Keratinocyte (primary cell): Measurements from ENCODE around the gene POU6F2. TPM values are rescaled to one million over a fixed set of nuclear protein-coding genes. Genes with fewer than 3 reads are reported as not detected.

ENCODE experiments used
- DNase-seq: peaks from one replicate; pipeline ENCODE4 v3.0.0-alpha.2; 2011; ENCODE audit warnings: low read depth, missing footprints, low spot score
- FAIRE-seq: peaks from 2 replicates; lab custom pipeline; 2011; peaks lifted over from hg19 to GRCh38; lab: Jason Lieb, UNC
- H2AFZ ChIP-seq: 2 replicates; pipeline ENCODE4 v1.6.0; 2012; ENCODE audit warnings: low read length, control low read depth, inconsistent platforms; ENCODE audit not compliant: control insufficient read depth
- H3K27ac ChIP-seq: 2 replicates; pipeline ENCODE4 v1.5.1; 2011; ENCODE audit warnings: low read length; ENCODE audit not compliant: control insufficient read depth, insufficient read depth
- H3K27me3 ChIP-seq: 3 replicates; pipeline ENCODE4 v1.6.0; 2011; ENCODE audit warnings: low read length; ENCODE audit not compliant: control insufficient read depth, insufficient read depth; ENCODE audit errors: extremely low read depth
- H3K36me3 ChIP-seq, 2 experiments: 2 replicates in 1 of 2; 3 replicates in 1 of 2; pipeline ENCODE4 v1.5.1; 2011; ENCODE audit warnings: low read length in 2 of 2, mild to moderate bottlenecking in 1 of 2; ENCODE audit not compliant: control insufficient read depth in 2 of 2, insufficient read depth in 2 of 2; ENCODE audit errors: extremely low read depth in 1 of 2
- H3K4me1 ChIP-seq: 3 replicates; pipeline ENCODE4 v1.5.1; 2011; ENCODE audit warnings: low read length; ENCODE audit not compliant: control insufficient read depth, insufficient read depth; ENCODE audit errors: extremely low read depth
- H3K4me2 ChIP-seq: 3 replicates; pipeline ENCODE4 v1.6.0; 2011; ENCODE audit warnings: low read depth, low read length; ENCODE audit not compliant: control insufficient read depth, insufficient read depth; ENCODE audit errors: extremely low read depth
- H3K4me3 ChIP-seq, 3 experiments: fragments of 200-600 bp in 1 of 3; sonication (generic) in 1 of 3; 2 replicates in 2 of 3; 3 replicates in 1 of 3; pipeline ENCODE4 v1.5.1; 2011 to 2016; ENCODE audit warnings: low read length in 3 of 3, mild to moderate bottlenecking in 3 of 3, control low read depth in 2 of 3, inconsistent platforms in 1 of 3, low read depth in 1 of 3, mixed read lengths in 1 of 3, mixed run types in 1 of 3, moderate library complexity in 1 of 3; ENCODE audit not compliant: control insufficient read depth in 2 of 3, insufficient read depth in 2 of 3; ENCODE audit errors: extremely low read depth in 1 of 3
- H3K79me2 ChIP-seq: 2 replicates; pipeline ENCODE4 v1.6.0; 2012; ENCODE audit warnings: low read length; ENCODE audit not compliant: control insufficient read depth, insufficient read depth
- H3K9ac ChIP-seq: 3 replicates; pipeline ENCODE4 v1.6.0; 2011; ENCODE audit warnings: low read length; ENCODE audit not compliant: control insufficient read depth, insufficient read depth; ENCODE audit errors: extremely low read depth
- H3K9me1 ChIP-seq: 3 replicates; pipeline ENCODE4 v1.6.0; 2011; ENCODE audit warnings: low read length; ENCODE audit not compliant: control insufficient read depth, insufficient read depth; ENCODE audit errors: extremely low read depth
- H3K9me3 ChIP-seq: 2 replicates; pipeline ENCODE4 v1.5.1; 2012; ENCODE audit warnings: low read depth, low read length; ENCODE audit not compliant: control insufficient read depth
- H4K20me1 ChIP-seq: 3 replicates; pipeline ENCODE4 v1.6.0; 2011; ENCODE audit warnings: low read length; ENCODE audit not compliant: control insufficient read depth, insufficient read depth; ENCODE audit errors: extremely low read depth
- EZH2 ChIP-seq: IDR thresholded peaks from one replicate; pipeline ENCODE4 v1.6.1; 2012; ENCODE audit warnings: inconsistent platforms, mild to moderate bottlenecking, low read length, moderate library complexity
- dilution Hi-C: fragments of 300-500 bp; cut with MboI; formaldehyde crosslinking; loops from one replicate; pipeline ENCODE4 v1.7.0; 2020; ENCODE audit warnings: low sequenced_read_pairs; ENCODE audit not compliant: extremely low pct_ligation_motif_present
- polyA plus RNA-seq, 5 experiments: library from polyadenylated mRNA; depleted of rRNA in 3 of 5; stranded (reverse) in 3 of 5; stranded (forward) in 1 of 5; unstranded in 1 of 5; fragments of >200 nt; gene quantifications; 1 replicate in 1 of 5; 2 replicates in 3 of 5; 3 replicates in 1 of 5; pipeline versions ENCODE4 v1.2.1 to v1.2.3, GENCODE V29; 2011 to 2012; ENCODE audit warnings: missing spikeins in 2 of 5, low read depth in 1 of 5, low replicate concordance in 1 of 5
- TF ChIP-seq, protein P1 (sequence below), 3 experiments: IDR thresholded peaks in 1 of 3; conservative IDR thresholded peaks in 1 of 3; optimal IDR thresholded peaks in 1 of 3; 2 replicates in 2 of 3; 3 replicates in 1 of 3; pipeline versions ENCODE3 to v1.5.1; 2011; ENCODE audit warnings: low read length in 3 of 3, mild to moderate bottlenecking in 3 of 3, moderate library complexity in 2 of 3, control low read depth in 1 of 3, inconsistent platforms in 1 of 3; ENCODE audit not compliant: insufficient read depth in 2 of 3; ENCODE audit errors: extremely low read depth in 1 of 3

Gene POU6F2
- polyA plus RNA-seq, 1 donor (not counting 4 experiments of a cell fraction or from before 2014, with no cell fraction given): not detected

- no peaks in the 10 kb centered on the region for H3K4me1 ChIP-seq
- no peaks in the 10 kb centered on the region for H3K36me3 ChIP-seq
- no peak overlapping the region for H3K9ac ChIP-seq
- no peaks in the 10 kb centered on the region for H3K27me3 ChIP-seq
- FAIRE-seq (no peak), DNase-seq (no peak)
- no peaks in the 10 kb centered on the region for H3K9me1 ChIP-seq
- no peaks in the 10 kb centered on the region for H3K79me2 ChIP-seq
- H3K4me2 ChIP-seq: no peak overlapping the region
- no peak overlapping the region for H2AFZ ChIP-seq
- H3K9me3 ChIP-seq: no peaks in the 10 kb centered on the region
- dilution Hi-C loops: no loop called here
- TF ChIP-seq, protein P1, sequence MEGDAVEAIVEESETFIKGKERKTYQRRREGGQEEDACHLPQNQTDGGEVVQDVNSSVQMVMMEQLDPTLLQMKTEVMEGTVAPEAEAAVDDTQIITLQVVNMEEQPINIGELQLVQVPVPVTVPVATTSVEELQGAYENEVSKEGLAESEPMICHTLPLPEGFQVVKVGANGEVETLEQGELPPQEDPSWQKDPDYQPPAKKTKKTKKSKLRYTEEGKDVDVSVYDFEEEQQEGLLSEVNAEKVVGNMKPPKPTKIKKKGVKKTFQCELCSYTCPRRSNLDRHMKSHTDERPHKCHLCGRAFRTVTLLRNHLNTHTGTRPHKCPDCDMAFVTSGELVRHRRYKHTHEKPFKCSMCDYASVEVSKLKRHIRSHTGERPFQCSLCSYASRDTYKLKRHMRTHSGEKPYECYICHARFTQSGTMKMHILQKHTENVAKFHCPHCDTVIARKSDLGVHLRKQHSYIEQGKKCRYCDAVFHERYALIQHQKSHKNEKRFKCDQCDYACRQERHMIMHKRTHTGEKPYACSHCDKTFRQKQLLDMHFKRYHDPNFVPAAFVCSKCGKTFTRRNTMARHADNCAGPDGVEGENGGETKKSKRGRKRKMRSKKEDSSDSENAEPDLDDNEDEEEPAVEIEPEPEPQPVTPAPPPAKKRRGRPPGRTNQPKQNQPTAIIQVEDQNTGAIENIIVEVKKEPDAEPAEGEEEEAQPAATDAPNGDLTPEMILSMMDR (optimal IDR thresholded peaks at IDR 0.05 in 1 of 3, IDR thresholded peaks at IDR 0.05 in 1 of 3, conservative IDR thresholded peaks at IDR 0.05 in 1 of 3; ENCODE audit: extremely low read depth in 1 of 3, insufficient read depth in 2 of 3, low read length in 3 of 3): no peak
- no peak for TF ChIP-seq EZH2
- H3K4me3 ChIP-seq: no peak overlapping the region
- no peaks in the 10 kb centered on the region for H4K20me1 ChIP-seq
- H3K27ac ChIP-seq: no peak overlapping the region
Measured at GRCh38 chr7:38992203-38992602, 14.5 kb downstream of the POU6F2 start.

GRCh38 chr7:39001595-39001994 lies 23.9 kb downstream of the POU6F2 start:
- dilution Hi-C loops: no loop called here
- Histone ChIP-seq H2AFZ (no peak overlapping the region), H3K9me1 (no peaks in the 10 kb centered on the region), H3K9ac (no peak overlapping the region), H3K4me1 (no peaks in the 10 kb centered on the region), H4K20me1 (no peaks in the 10 kb centered on the region), H3K36me3 (no peaks in the 10 kb centered on the region), H3K9me3 (no peaks in the 10 kb centered on the region), H3K4me2 (no peak overlapping the region), H3K4me3 (no peak overlapping the region), H3K79me2 (no peaks in the 10 kb centered on the region), H3K27ac (no peak overlapping the region), H3K27me3 (no peaks in the 10 kb centered on the region)
- FAIRE-seq (no peak), DNase-seq (no peak)
- no peak for TF ChIP-seq EZH2
- TF ChIP-seq, protein P1 (optimal IDR thresholded peaks at IDR 0.05 in 1 of 3, IDR thresholded peaks at IDR 0.05 in 1 of 3, conservative IDR thresholded peaks at IDR 0.05 in 1 of 3; ENCODE audit: extremely low read depth in 1 of 3, insufficient read depth in 2 of 3, low read length in 3 of 3): no peak
